HepG2 (cell line): ENCODE data around the gene LGI4. TPM values are rescaled to one million over a fixed set of nuclear protein-coding genes. Genes with fewer than 3 reads are reported as not detected.

Experiments
- ATAC-seq: fragments of 200-7000 bp; cut with Tn5 transposase; 3 replicates; pipeline ENCODE4 v1.9.1; 2020; ENCODE audit warnings: mild to moderate bottlenecking, moderate library complexity
- BruUV-seq: library from RNA; stranded (reverse); fragments of 400-500 nt; replicated peaks from 2 replicates; lab custom pipeline; 2021; lab: Mats Ljungman, UMichigan
- CTCF ChIA-PET: fragments of 300-600 bp; formaldehyde crosslinking; extraction: SDS; loops from one replicate; lab custom pipeline; 2021; ENCODE audit warnings: low total read pairs, inconsistent platforms, low intra/inter-chr PET ratio; lab: Yijun Ruan, JAX
- POLR2A ChIA-PET: fragments of 350-600 bp; sonication (Branson Sonifier 250); formaldehyde crosslinking; loops from one replicate; lab custom pipeline; 2020; ENCODE audit warnings: antibody characterized with exemption, inconsistent platforms; lab: Yijun Ruan, JAX
- DNase-seq: peaks from one replicate; pipeline ENCODE4 v3.0.0-alpha.2; 2015; ENCODE audit warnings: low spot score
- FAIRE-seq: peaks from 3 replicates; lab custom pipeline; 2011; peaks lifted over from hg19 to GRCh38; lab: Jason Lieb, UNC
- H2AFZ ChIP-seq: one replicate; pipeline ENCODE4 v1.6.1; 2011; ENCODE audit warnings: low read length, inconsistent platforms
- H3K27ac ChIP-seq: fragments of 300-600 bp; 3 replicates; pipeline ENCODE4 v1.8.0; 2011; ENCODE audit warnings: mixed run types, mild to moderate bottlenecking, mixed read lengths, low read length, inconsistent platforms; ENCODE audit not compliant: insufficient read depth; ENCODE audit errors: extremely low read length
- H3K27me3 ChIP-seq, 2 experiments: fragments of 200-600 bp in 1 of 2; 2 replicates in 1 of 2; 3 replicates in 1 of 2; pipeline versions ENCODE4 v1.6.0 to v1.8.0; 2011; ENCODE audit warnings: low read length in 2 of 2, mild to moderate bottlenecking in 2 of 2, moderate library complexity in 2 of 2, inconsistent platforms in 1 of 2; ENCODE audit not compliant: insufficient read depth in 2 of 2, control insufficient read depth in 1 of 2
- H3K36me3 ChIP-seq, 2 experiments: fragments of 200-600 bp in 1 of 2; replicated peaks in 1 of 2; 2 replicates in 1 of 2; 3 replicates in 1 of 2; pipeline versions ENCODE4 v1.5.1 to v1.8.0; 2011; ENCODE audit warnings: low read length in 2 of 2, inconsistent platforms in 1 of 2; ENCODE audit not compliant: insufficient read depth in 2 of 2, control insufficient read depth in 1 of 2
- H3K4me1 ChIP-seq: 2 replicates; pipeline ENCODE4 v1.5.1; 2012; ENCODE audit warnings: low read length, inconsistent platforms; ENCODE audit not compliant: insufficient read depth
- H3K4me2 ChIP-seq: 2 replicates; pipeline ENCODE4 v1.6.0; 2011; ENCODE audit warnings: low read depth, low read length, inconsistent platforms
- H3K4me3 ChIP-seq, 3 experiments: fragments of 200-600 bp in 1 of 3; sonication (generic), shearing (Covaris generic) in 1 of 3; replicated peaks in 1 of 3; 2 replicates each; pipeline ENCODE4 v1.5.1; 2011 to 2016; ENCODE audit warnings: low read length in 3 of 3, inconsistent platforms in 2 of 3, low read depth in 2 of 3, mild to moderate bottlenecking in 2 of 3, control low read depth in 1 of 3, mixed read lengths in 1 of 3; ENCODE audit not compliant: insufficient read depth in 1 of 3
- H3K79me2 ChIP-seq: one replicate; pipeline ENCODE4 v1.6.1; 2011; ENCODE audit warnings: low read length, inconsistent platforms; ENCODE audit not compliant: insufficient read depth
- H3K9ac ChIP-seq: 2 replicates; pipeline ENCODE4 v1.6.0; 2011; ENCODE audit warnings: mild to moderate bottlenecking, low read depth, low read length, inconsistent platforms; ENCODE audit not compliant: insufficient read depth
- H3K9me3 ChIP-seq: 2 replicates; pipeline ENCODE4 v1.5.1; 2012; ENCODE audit warnings: mild to moderate bottlenecking, low read length
- H4K20me1 ChIP-seq: 2 replicates; pipeline ENCODE4 v1.6.0; 2011; ENCODE audit warnings: inconsistent platforms, mild to moderate bottlenecking, low read length, moderate library complexity; ENCODE audit not compliant: insufficient read depth
- CEBPB ChIP-seq: IDR thresholded peaks from 2 replicates; pipeline ENCODE4 v1.6.1; 2011; ENCODE audit warnings: low read depth, low read length, improper control_type of control experiment, borderline replicate concordance
- PHB2 ChIP-seq: fragments of 450-650 bp; IDR thresholded peaks from 2 replicates; pipeline ENCODE4 v1.6.1; 2018; ENCODE audit not compliant: partially characterized antibody
- ZNF749 ChIP-seq: sonication (generic); formaldehyde crosslinking; IDR thresholded peaks from 2 replicates; pipeline ENCODE4 v1.8.0; 2022; ENCODE audit warnings: mild to moderate bottlenecking, missing genetic modification reagents, moderate library complexity, borderline replicate concordance
- WGBS: methylation state at CpG from one replicate; pipeline ENCODE4 v1.1.6; 2017; ENCODE audit warnings: low lambda C conversion rate; 5-methylcytosine and 5-hydroxymethylcytosine counted together
- in situ Hi-C: cut with HindIII; loops from 2 replicates; pipeline ENCODE4 v1.10.0; 2017; ENCODE audit warnings: low pct_unique_long_range_greater_than_20kb; ENCODE audit not compliant: extremely low pct_ligation_motif_present
- intact Hi-C: fragments of 100-400 bp; cut with micrococcal nuclease; formaldehyde crosslinking; loops from one replicate; pipeline ENCODE4 v1.10.0; 2022; ENCODE audit not compliant: unreplicated experiment
- polyA plus RNA-seq, 8 experiments: library from polyadenylated mRNA; depleted of rRNA in 3 of 8; stranded (reverse) in 7 of 8; unstranded in 1 of 8; fragments of >200 nt; fragmentation: Illumina TruSeq in 4 of 8; extraction: Trizol in 4 of 8; gene quantifications; 2 replicates each; pipeline versions ENCODE4 v1.2.1 to v1.2.3, GENCODE V29; 2011 to 2016; ENCODE audit warnings: low read depth in 4 of 8, missing spikeins in 1 of 8, mixed read lengths in 1 of 8; ENCODE audit not compliant: insufficient read depth in 1 of 8
- total RNA-seq, 5 experiments: library from RNA; depleted of rRNA; stranded (reverse); fragments of >200 nt; fragmentation: Illumina TruSeq; extraction: Trizol; gene quantifications; 2 replicates each; pipeline ENCODE4 v1.2.3, GENCODE V29; 2016; ENCODE audit warnings: low read depth in 1 of 5
- TF ChIP-seq, protein P1 (sequence below): sonication (generic); formaldehyde crosslinking; IDR thresholded peaks from 2 replicates; pipeline ENCODE4 v1.5.1; 2020; ENCODE audit warnings: mild to moderate bottlenecking, missing genetic modification reagents, moderate library complexity
- TF ChIP-seq, protein P2 (sequence below): sonication (generic); formaldehyde crosslinking; conservative IDR thresholded peaks from 2 replicates; pipeline ENCODE4 v1.4.0; 2020; ENCODE audit warnings: missing genetic modification reagents

LGI4 gene
- total and polyA plus RNA-seq, 2 of the 13 experiments (the other 11 are each of a cell fraction or from before 2014, with no cell fraction given), result 2.8 TPM; not detected in 1

DNA sequence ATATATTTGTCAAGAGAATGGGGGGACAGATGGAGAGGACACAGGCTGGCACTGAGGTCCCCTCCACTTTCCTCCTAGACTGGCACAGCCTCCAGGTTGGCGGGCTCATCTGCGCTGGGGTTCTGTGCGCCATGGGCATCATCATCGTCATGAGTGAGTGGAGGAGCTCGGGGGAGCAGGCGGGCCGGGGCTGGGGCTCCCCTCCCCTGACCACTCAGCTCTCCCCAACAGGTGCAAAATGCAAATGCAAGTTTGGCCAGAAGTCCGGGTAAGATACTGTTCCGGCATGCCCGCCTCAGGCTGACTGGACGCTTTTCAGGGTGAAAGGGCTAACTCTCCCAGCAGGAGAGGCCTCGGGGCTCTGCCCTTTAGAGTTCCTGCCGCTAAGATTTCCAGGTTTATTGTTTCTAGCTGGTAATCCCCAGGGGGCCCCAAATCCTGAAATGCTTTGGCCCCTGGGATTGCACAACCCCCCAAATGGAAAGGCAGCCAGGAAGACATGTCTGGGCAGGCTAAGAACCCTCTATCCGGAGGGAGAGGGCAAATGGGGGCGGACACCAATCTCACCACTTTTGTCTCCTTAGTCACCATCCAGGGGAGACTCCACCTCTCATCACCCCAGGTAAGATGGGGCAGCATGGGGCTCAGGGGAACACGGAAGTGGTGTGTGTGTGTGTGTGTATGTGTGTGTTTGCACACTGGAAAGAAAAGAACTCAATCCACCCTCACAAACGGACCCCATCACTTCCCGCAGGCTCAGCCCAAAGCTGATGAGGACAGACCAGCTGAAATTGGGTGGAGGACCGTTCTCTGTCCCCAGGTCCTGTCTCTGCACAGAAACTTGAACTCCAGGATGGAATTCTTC is 11.9 kb downstream of the LGI4 start (continued):
- TF ChIP-seq, protein P1, sequence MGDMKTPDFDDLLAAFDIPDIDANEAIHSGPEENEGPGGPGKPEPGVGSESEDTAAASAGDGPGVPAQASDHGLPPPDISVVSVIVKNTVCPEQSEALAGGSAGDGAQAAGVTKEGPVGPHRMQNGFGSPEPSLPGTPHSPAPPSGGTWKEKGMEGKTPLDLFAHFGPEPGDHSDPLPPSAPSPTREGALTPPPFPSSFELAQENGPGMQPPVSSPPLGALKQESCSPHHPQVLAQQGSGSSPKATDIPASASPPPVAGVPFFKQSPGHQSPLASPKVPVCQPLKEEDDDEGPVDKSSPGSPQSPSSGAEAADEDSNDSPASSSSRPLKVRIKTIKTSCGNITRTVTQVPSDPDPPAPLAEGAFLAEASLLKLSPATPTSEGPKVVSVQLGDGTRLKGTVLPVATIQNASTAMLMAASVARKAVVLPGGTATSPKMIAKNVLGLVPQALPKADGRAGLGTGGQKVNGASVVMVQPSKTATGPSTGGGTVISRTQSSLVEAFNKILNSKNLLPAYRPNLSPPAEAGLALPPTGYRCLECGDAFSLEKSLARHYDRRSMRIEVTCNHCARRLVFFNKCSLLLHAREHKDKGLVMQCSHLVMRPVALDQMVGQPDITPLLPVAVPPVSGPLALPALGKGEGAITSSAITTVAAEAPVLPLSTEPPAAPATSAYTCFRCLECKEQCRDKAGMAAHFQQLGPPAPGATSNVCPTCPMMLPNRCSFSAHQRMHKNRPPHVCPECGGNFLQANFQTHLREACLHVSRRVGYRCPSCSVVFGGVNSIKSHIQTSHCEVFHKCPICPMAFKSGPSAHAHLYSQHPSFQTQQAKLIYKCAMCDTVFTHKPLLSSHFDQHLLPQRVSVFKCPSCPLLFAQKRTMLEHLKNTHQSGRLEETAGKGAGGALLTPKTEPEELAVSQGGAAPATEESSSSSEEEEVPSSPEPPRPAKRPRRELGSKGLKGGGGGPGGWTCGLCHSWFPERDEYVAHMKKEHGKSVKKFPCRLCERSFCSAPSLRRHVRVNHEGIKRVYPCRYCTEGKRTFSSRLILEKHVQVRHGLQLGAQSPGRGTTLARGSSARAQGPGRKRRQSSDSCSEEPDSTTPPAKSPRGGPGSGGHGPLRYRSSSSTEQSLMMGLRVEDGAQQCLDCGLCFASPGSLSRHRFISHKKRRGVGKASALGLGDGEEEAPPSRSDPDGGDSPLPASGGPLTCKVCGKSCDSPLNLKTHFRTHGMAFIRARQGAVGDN (CRISPR knock-in tag), result peak; percentile 42; the same call in 1 of the 2 replicates
- TF ChIP-seq, protein P2, sequence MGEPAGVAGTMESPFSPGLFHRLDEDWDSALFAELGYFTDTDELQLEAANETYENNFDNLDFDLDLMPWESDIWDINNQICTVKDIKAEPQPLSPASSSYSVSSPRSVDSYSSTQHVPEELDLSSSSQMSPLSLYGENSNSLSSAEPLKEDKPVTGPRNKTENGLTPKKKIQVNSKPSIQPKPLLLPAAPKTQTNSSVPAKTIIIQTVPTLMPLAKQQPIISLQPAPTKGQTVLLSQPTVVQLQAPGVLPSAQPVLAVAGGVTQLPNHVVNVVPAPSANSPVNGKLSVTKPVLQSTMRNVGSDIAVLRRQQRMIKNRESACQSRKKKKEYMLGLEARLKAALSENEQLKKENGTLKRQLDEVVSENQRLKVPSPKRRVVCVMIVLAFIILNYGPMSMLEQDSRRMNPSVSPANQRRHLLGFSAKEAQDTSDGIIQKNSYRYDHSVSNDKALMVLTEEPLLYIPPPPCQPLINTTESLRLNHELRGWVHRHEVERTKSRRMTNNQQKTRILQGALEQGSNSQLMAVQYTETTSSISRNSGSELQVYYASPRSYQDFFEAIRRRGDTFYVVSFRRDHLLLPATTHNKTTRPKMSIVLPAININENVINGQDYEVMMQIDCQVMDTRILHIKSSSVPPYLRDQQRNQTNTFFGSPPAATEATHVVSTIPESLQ (CRISPR knock-in tag), result no peak
- TF ChIP-seq PHB2 (no peak), CEBPB (peak; percentile 51; the same call in 1 of the 2 replicates)

DNA sequence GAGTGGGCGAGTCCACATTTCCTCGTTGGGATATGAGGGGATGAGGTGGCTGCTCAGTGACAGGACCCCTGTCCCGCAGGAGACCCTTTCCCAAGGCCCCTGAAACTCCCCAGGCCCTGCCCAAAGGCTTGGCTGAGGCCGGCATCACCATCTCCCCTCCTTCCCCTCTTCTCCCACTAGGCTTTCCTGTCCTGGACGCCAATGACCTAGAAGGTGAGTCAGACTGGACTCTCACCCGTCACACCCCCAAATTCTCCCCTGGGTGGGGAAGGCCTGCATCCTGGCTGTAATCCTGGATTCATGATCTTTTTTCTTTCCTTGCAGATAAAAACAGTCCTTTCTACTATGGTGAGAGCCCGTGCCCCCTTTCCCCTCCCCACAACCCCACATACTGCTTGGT is 14.0 kb downstream of the LGI4 start:
- 0 out of 5 replicates have a peak, but pooled peaks cover 0 to 3% of the 10 kb centered on the region in 2 experiments for H3K27me3 ChIP-seq
- in situ Hi-C loops, result no loop called here
- no peaks in the 10 kb centered on the region for H3K36me3 ChIP-seq
- CTCF ChIA-PET, result no interaction called here
- H2AFZ ChIP-seq, result no peak overlapping the region
- intact Hi-C loops, result no loop called here
- H3K9me3 ChIP-seq, result no peaks in the 10 kb centered on the region
- no peaks in the 10 kb centered on the region for H3K79me2 ChIP-seq
- H3K27ac ChIP-seq, result no peak overlapping the region
- no peak overlapping the region for H3K4me2 ChIP-seq
- no peak for TF ChIP-seq ZNF749
- TF ChIP-seq, protein P1 (CRISPR knock-in tag), result peak; percentile 27; the same call in 1 of the 2 replicates
- no peaks in the 10 kb centered on the region for H4K20me1 ChIP-seq
- no TSS peak for BruUV-seq
- H3K4me1 ChIP-seq, result peaks cover 87% of the 10 kb centered on the region
- no peak overlapping the region for H3K4me3 ChIP-seq
- WGBS, result 86% methylated on average over 7 of the region's 7 CpGs
- ATAC-seq (no peak), DNase-seq (no peak), FAIRE-seq (no peak)
- H3K9ac ChIP-seq, result no peak overlapping the region
- POLR2A ChIA-PET, result no interaction called here
